ENCODE data around the gene LPCAT4.
"Not testable (repeated sequence)": the region's sequence is repeated elsewhere in the genome, so short reads cannot be mapped to it uniquely, and the experiment has no call there.

The LPCAT4 gene

GRCh38 chr15:34376856-34377255 is 9.9 kb upstream of the LPCAT4 start:
- no peaks in the 10 kb centered on the region for H3K27me3 ChIP-seq (replicated peaks)
- no peak for TF ChIP-seq CTCF (IDR thresholded peaks at IDR 0.05; ENCODE audit: low read depth, low read length, missing control alignments)
- no peak overlapping the region for H3K27ac ChIP-seq
- H3K4me3 ChIP-seq (ENCODE audit: low read depth, low read length): no peak overlapping the region
- DNase-seq: no peak
- in situ Hi-C loops (cut with HindIII; ENCODE audit: low pct_ligation_motif_present, low sequenced_read_pairs): no loop called here
- H3K36me3 ChIP-seq (replicated peaks): no peaks in the 10 kb centered on the region

- H3K36me3 ChIP-seq (replicated peaks); H3K4me3 ChIP-seq (ENCODE audit: low read depth, low read length); H3K27me3 ChIP-seq (replicated peaks); in situ Hi-C loops (cut with HindIII; ENCODE audit: low pct_ligation_motif_present, low sequenced_read_pairs); H3K27ac ChIP-seq; DNase-seq: not testable (repeated sequence)
Measured at GRCh38 chr15:34375541-34375940, 8.5 kb upstream of the LPCAT4 start.

DNA sequence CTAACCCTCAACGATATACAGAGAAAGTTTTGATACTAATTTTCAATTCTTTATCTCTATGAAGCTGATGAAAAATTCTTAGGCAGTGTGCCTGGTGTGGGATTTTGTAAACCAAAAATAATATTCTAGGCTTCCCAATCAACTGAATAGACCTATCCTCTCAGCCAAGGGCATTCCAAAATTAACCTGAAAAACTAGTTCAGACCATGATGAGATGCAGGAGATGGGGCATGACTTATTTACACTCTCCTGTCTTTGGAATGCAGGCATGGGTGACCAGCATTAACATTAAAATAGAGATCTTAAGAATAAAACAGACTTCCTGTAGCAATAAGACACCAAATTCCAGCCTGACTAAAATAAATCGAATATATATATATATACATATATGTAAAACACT is 7.8 kb upstream of the LPCAT4 start:
- in situ Hi-C loops (cut with HindIII; ENCODE audit: low pct_ligation_motif_present, low sequenced_read_pairs): no loop called here
- DNase-seq: no peak
- no peak for TF ChIP-seq CTCF (IDR thresholded peaks at IDR 0.05; ENCODE audit: low read depth, low read length, missing control alignments)
- no peak overlapping the region for H3K4me3 ChIP-seq (ENCODE audit: low read depth, low read length)
- no peak overlapping the region for H3K27ac ChIP-seq
- no peaks in the 10 kb centered on the region for H3K36me3 ChIP-seq (replicated peaks)
- no peaks in the 10 kb centered on the region for H3K27me3 ChIP-seq (replicated peaks)

DNA sequence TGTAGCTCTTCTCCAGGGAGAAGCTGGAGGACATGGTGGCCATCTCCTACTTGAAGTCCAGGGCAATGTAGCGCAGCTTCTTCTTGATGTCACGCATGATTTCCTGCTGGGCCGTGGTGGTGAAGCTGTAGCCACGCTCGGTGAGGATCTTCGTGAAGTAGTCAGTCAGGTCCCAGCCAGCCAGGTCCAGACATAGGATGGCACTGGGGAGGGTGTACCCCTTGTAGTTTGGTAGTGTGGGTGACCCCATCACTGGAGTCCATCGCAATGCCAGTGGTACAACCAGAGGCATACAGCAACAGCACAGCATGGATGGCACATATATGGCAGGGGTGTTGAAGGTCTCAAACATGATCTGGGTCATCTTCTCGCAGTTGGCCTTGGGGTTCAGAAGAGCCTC is 7.0 kb upstream of the LPCAT4 start:
- no peak for DNase-seq
- no peak for TF ChIP-seq CTCF (IDR thresholded peaks at IDR 0.05; ENCODE audit: low read depth, low read length, missing control alignments)
- Histone ChIP-seq H3K4me3 (ENCODE audit: low read depth, low read length) (no peak overlapping the region), H3K36me3 (replicated peaks) (no peaks in the 10 kb centered on the region), H3K27ac (no peak overlapping the region), H3K27me3 (replicated peaks) (no peaks in the 10 kb centered on the region)
- in situ Hi-C loops (cut with HindIII; ENCODE audit: low pct_ligation_motif_present, low sequenced_read_pairs): no loop called here

DNA sequence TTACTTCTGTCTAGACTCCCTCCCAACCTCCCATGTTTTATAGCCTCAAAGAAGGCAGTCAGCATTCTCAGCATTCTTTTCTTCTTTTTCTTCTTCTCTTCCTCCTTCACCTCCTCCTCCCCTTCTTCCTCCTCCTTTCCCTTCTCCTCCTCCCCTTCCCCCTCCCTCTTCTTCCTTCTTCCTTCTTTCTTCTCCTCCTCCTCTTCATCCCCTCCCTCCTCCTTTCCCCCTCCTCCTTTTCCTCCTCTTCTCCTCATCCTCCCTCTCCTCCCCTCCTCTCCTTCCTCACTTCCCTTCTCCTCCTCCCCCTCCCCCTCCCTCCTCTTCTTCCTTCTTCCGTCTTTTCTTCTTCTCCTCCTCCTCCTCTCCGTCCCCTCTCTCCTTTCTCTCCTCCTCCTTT is 3.6 kb upstream of the LPCAT4 start:
- no peak for DNase-seq
- in situ Hi-C loops (cut with HindIII; ENCODE audit: low pct_ligation_motif_present, low sequenced_read_pairs): no loop called here
- no peak overlapping the region for H3K27ac ChIP-seq
- TF ChIP-seq CTCF (IDR thresholded peaks at IDR 0.05; ENCODE audit: low read depth, low read length, missing control alignments): no peak
- H3K27me3 ChIP-seq (replicated peaks): no peaks in the 10 kb centered on the region
- H3K36me3 ChIP-seq (replicated peaks): no peaks in the 10 kb centered on the region
- no peak overlapping the region for H3K4me3 ChIP-seq (ENCODE audit: low read depth, low read length)

- TF ChIP-seq CTCF (IDR thresholded peaks at IDR 0.05; ENCODE audit: low read depth, low read length, missing control alignments): no peak
- Histone ChIP-seq H3K27me3 (replicated peaks) (no peaks in the 10 kb centered on the region), H3K4me3 (ENCODE audit: low read depth, low read length) (no peak overlapping the region), H3K27ac (no peak overlapping the region), H3K36me3 (replicated peaks) (no peaks in the 10 kb centered on the region)
- in situ Hi-C loops (cut with HindIII; ENCODE audit: low pct_ligation_motif_present, low sequenced_read_pairs): no loop called here
- DNase-seq: no peak
Measured at GRCh38 chr15:34370129-34370528, 3.1 kb upstream of the LPCAT4 start.
